GM12873 (cell line): ENCODE results near the gene ITGA11.

Experiments used
- CTCF ChIP-seq: IDR thresholded peaks from 2 replicates; pipeline ENCODE4 v1.5.1; 2012; ENCODE audit warnings: low read depth, mild to moderate bottlenecking, moderate library complexity, low read length, control low read depth; ENCODE audit not compliant: insufficient read depth; ENCODE audit errors: missing control alignments

Gene ITGA11

GRCh38 chr15:68464448-68465090 lies 32.6 kb upstream of the ITGA11 start:
- no peak for TF ChIP-seq CTCF

- TF ChIP-seq CTCF, result no peak
These were observed 32.0 kb upstream of the ITGA11 start for GRCh38 chr15:68463996-68464395.

- no peak for TF ChIP-seq CTCF
These were observed 31.5 kb upstream of the ITGA11 start for GRCh38 chr15:68463444-68463843.

- TF ChIP-seq CTCF, result no peak
These were observed 28.2 kb upstream of the ITGA11 start for GRCh38 chr15:68460166-68460565.

GRCh38 chr15:68450192-68450591 lies 18.2 kb upstream of the ITGA11 start:
- no peak for TF ChIP-seq CTCF

GRCh38 chr15:68449389-68449788 lies 17.4 kb upstream of the ITGA11 start:
- TF ChIP-seq CTCF, result no peak

GRCh38 chr15:68447976-68448755 lies 16.2 kb upstream of the ITGA11 start:
- no peak for TF ChIP-seq CTCF
